SU-DHL-6 (cell line): Measurements from ENCODE around the gene PRKCA.

Experiments
- H2AFZ ChIP-seq: fragments of 200-600 bp; sonication (generic); 2 replicates; pipeline ENCODE4 v1.6.1; 2014; ENCODE audit warnings: low read depth, mild to moderate bottlenecking, moderate library complexity, mixed read lengths, antibody characterized with exemption, low read length; ENCODE audit not compliant: severe bottlenecking
- H3F3A ChIP-seq: fragments of 200-600 bp; shearing (Covaris generic); 2 replicates; pipeline ENCODE4 v1.6.0; 2016; ENCODE audit warnings: antibody characterized with exemption, mild to moderate bottlenecking; ENCODE audit not compliant: insufficient read depth
- H3K27ac ChIP-seq: fragments of 200-600 bp; sonication (generic); 2 replicates; pipeline ENCODE4 v1.5.1; 2016; ENCODE audit warnings: low read depth, mild to moderate bottlenecking, low read length, moderate library complexity, mixed read lengths
- H3K27me3 ChIP-seq: fragments of 200-600 bp; sonication (generic), shearing (Covaris generic); 2 replicates; pipeline ENCODE4 v1.6.0; 2014; ENCODE audit warnings: mild to moderate bottlenecking, low read length
- H3K36me3 ChIP-seq: fragments of 200-600 bp; sonication (generic); 2 replicates; pipeline ENCODE4 v1.6.1; 2014; ENCODE audit warnings: mild to moderate bottlenecking, low read length, mixed read lengths
- H3K4me2 ChIP-seq: fragments of 300-600, 200-600 bp; shearing (Covaris generic), sonication (generic); 2 replicates; pipeline ENCODE4 v1.6.0; 2014; ENCODE audit warnings: low read length, low read depth, mild to moderate bottlenecking; ENCODE audit not compliant: poor library complexity, severe bottlenecking
- H3K4me3 ChIP-seq: fragments of 200-600 bp; sonication (generic); 2 replicates; pipeline ENCODE4 v1.5.1; 2014; ENCODE audit warnings: antibody characterized with exemption, low read length, mild to moderate bottlenecking, mixed read lengths; ENCODE audit not compliant: insufficient read depth, poor library complexity, severe bottlenecking
- H3K79me2 ChIP-seq: fragments of 200-600 bp; sonication (generic); 2 replicates; pipeline ENCODE4 v1.6.1; 2014; ENCODE audit warnings: mild to moderate bottlenecking, low read length, moderate library complexity; ENCODE audit not compliant: insufficient read depth
- H3K9ac ChIP-seq: fragments of 200-600 bp; sonication (generic); 2 replicates; pipeline ENCODE4 v1.7.0; 2014; ENCODE audit warnings: mild to moderate bottlenecking, low read length
- H3K9me2 ChIP-seq: fragments of 200-600 bp; sonication (generic); replicated peaks from 2 replicates; pipeline ENCODE4 v1.6.1; 2014; ENCODE audit warnings: low read length; ENCODE audit not compliant: insufficient read depth
- H3K9me3 ChIP-seq: fragments of 200-600 bp; sonication (generic); 2 replicates; pipeline ENCODE4 v1.6.1; 2014; ENCODE audit warnings: low read length, mixed read lengths; ENCODE audit not compliant: insufficient read depth
- H4K20me1 ChIP-seq: fragments of 200-600 bp; sonication (generic); 2 replicates; pipeline ENCODE4 v1.6.1; 2014; ENCODE audit warnings: low read depth, mild to moderate bottlenecking, antibody characterized with exemption, low read length, moderate library complexity, mixed read lengths
- EZH2phosphoT487 ChIP-seq: fragments of 200-600 bp; sonication (generic), shearing (Covaris generic); conservative IDR thresholded peaks from 2 replicates; pipeline ENCODE4 v1.6.1; 2018; ENCODE audit warnings: mild to moderate bottlenecking, antibody characterized with exemption, low read length, moderate library complexity, mixed read lengths
- TF ChIP-seq, protein P1 (sequence below): fragments of 200-600 bp; sonication (generic); IDR thresholded peaks from one replicate; pipeline ENCODE4 v1.5.1; 2017; ENCODE audit warnings: antibody characterized with exemption, mild to moderate bottlenecking, low read length, moderate library complexity; ENCODE audit not compliant: insufficient read depth, poor library complexity, severe bottlenecking

Gene PRKCA

DNA sequence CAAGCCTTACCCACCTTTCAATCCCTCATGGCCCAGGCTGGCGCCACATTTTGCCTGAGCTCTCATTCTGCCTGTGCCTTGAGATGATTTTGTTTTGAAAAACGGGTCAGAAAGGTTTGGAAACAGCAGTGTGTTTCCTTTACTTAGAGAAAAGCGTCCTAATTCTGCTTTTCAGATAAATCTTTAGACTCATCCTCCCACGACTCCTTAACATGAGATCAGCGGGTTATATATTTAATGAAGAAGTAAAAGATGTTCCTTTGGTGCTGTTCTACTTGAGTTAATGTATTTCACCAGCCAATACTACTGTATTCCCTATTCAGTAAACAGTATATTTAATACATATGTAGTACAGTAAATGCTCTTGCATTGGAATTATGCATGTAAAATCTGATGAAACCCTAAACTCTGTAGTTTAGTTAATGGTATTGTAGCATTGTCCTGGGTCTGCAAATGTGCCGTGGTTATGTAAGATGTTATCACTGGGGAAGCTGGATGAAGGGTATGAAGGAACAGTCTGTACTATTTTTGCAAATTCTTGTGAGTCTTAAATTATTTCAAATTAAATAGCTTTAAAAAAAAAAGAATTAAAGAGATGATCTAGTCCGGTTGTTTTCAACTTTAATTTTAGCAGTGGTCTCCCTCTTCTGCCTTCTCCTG, 333.1 kb downstream of the PRKCA start:
- Histone ChIP-seq H4K20me1 (no peaks in the 10 kb centered on the region), H3K9ac (no peak overlapping the region), H3F3A (no peaks in the 10 kb centered on the region), H2AFZ (no peak overlapping the region), H3K9me2 (no peaks in the 10 kb centered on the region), H3K9me3 (no peaks in the 10 kb centered on the region), H3K27ac (no peak overlapping the region), H3K79me2 (peaks cover 49% of the 10 kb centered on the region; the same call in 1 of the 2 replicates), H3K4me3 (no peak overlapping the region), H3K4me2 (no peak overlapping the region), H3K27me3 (no peaks in the 10 kb centered on the region), H3K36me3 (no peaks in the 10 kb centered on the region)
- TF ChIP-seq EZH2phosphoT487, result no peak
- TF ChIP-seq, protein P1, sequence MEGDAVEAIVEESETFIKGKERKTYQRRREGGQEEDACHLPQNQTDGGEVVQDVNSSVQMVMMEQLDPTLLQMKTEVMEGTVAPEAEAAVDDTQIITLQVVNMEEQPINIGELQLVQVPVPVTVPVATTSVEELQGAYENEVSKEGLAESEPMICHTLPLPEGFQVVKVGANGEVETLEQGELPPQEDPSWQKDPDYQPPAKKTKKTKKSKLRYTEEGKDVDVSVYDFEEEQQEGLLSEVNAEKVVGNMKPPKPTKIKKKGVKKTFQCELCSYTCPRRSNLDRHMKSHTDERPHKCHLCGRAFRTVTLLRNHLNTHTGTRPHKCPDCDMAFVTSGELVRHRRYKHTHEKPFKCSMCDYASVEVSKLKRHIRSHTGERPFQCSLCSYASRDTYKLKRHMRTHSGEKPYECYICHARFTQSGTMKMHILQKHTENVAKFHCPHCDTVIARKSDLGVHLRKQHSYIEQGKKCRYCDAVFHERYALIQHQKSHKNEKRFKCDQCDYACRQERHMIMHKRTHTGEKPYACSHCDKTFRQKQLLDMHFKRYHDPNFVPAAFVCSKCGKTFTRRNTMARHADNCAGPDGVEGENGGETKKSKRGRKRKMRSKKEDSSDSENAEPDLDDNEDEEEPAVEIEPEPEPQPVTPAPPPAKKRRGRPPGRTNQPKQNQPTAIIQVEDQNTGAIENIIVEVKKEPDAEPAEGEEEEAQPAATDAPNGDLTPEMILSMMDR, result no peak

GRCh38 chr17:66636111-66636510, 333.7 kb downstream of the PRKCA start:
- no peaks in the 10 kb centered on the region for H3F3A ChIP-seq
- no peaks in the 10 kb centered on the region for H4K20me1 ChIP-seq
- H3K36me3 ChIP-seq, result no peaks in the 10 kb centered on the region
- H3K9me2 ChIP-seq, result no peaks in the 10 kb centered on the region
- no peak overlapping the region for H2AFZ ChIP-seq
- no peak for TF ChIP-seq EZH2phosphoT487
- TF ChIP-seq, protein P1, result no peak
- no peaks in the 10 kb centered on the region for H3K27me3 ChIP-seq
- no peak overlapping the region for H3K4me2 ChIP-seq
- no peak overlapping the region for H3K27ac ChIP-seq
- no peak overlapping the region for H3K9ac ChIP-seq
- peaks cover 43% of the 10 kb centered on the region; the same call in 1 of the 2 replicates for H3K79me2 ChIP-seq
- no peak overlapping the region for H3K4me3 ChIP-seq
- H3K9me3 ChIP-seq, result no peaks in the 10 kb centered on the region

DNA sequence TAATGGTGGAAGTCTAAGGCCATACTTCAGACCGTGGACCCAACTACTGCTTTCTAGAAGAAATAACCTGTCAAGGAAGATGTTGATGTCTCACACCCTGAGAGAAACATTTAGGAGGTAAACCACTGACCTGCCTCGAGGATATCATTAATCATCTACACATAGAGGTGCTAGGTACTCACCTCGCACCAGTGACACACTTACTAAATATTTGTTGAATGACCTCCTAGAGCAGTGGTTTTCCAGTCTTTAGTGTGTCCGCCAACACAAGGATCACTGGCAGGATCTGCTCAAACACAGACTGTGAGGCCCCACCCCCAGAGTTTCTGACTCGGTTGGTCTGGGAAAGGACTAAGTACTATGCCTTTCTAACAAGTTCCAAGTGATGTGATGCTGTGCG, 335.1 kb downstream of the PRKCA start:
- H3K36me3 ChIP-seq, result 0 out of 2 replicates have a peak, but pooled peaks cover 5% of the 10 kb centered on the region
- H3K9me3 ChIP-seq, result no peaks in the 10 kb centered on the region
- no peaks in the 10 kb centered on the region for H4K20me1 ChIP-seq
- TF ChIP-seq EZH2phosphoT487, result no peak
- TF ChIP-seq, protein P1, result no peak
- peaks cover 30% of the 10 kb centered on the region; the same call in 1 of the 2 replicates for H3K79me2 ChIP-seq
- H3K4me2 ChIP-seq, result no peak overlapping the region
- H3K27me3 ChIP-seq, result no peaks in the 10 kb centered on the region
- H3K9me2 ChIP-seq, result no peaks in the 10 kb centered on the region
- H3F3A ChIP-seq, result no peaks in the 10 kb centered on the region
- H3K27ac ChIP-seq, result no peak overlapping the region
- H3K4me3 ChIP-seq, result no peak overlapping the region
- no peak overlapping the region for H3K9ac ChIP-seq
- H2AFZ ChIP-seq, result no peak overlapping the region
